ENCODE results near the gene ALAD.
"Not testable (repeated sequence)": the region's sequence is repeated elsewhere in the genome, so short reads cannot be mapped to it uniquely, and the experiment has no call there.

ALAD gene

DNA sequence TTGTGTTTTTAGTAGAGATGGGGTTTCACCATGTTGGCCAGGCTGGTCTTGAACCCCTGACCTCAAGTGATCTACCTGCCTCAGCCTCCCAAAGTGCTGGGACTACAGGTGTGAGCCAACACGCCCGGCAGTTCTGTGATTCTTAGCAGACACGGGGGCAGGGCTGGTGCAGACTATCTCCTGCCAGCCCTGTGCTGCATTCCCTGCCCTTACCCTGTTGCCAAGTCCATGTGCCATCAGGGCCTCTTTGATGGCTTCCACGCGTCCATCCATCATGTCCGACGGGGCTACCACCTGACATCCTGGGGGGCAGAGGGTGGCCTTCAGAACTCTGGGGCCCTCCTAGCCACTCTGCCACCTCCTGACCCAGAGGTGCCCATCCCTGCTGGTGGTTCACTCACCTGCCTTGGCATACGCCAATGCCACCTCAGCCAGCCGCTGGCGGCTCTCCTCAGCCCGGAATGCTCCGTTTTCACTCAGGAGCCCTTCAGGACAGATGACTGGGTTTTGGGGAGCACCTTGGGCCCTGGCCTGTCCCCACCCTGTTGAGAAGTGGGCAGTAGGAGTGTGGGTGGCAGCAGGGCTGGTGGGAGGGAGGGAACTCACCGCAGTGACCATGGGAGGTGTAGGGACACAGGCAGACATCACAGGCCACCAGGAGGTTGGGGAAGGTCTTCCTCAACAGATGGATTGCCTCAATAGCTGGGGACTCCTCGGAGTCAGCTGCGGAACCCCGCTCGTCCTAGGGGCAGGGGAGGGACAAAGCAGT is 10.7 kb downstream of the ALAD start:
- H3K4me3 ChIP-seq (ENCODE audit: control insufficient read depth, low read depth, low read length), result no peak overlapping the region
- no peak for DNase-seq (ENCODE audit: low read depth)
- TF ChIP-seq, protein P1, sequence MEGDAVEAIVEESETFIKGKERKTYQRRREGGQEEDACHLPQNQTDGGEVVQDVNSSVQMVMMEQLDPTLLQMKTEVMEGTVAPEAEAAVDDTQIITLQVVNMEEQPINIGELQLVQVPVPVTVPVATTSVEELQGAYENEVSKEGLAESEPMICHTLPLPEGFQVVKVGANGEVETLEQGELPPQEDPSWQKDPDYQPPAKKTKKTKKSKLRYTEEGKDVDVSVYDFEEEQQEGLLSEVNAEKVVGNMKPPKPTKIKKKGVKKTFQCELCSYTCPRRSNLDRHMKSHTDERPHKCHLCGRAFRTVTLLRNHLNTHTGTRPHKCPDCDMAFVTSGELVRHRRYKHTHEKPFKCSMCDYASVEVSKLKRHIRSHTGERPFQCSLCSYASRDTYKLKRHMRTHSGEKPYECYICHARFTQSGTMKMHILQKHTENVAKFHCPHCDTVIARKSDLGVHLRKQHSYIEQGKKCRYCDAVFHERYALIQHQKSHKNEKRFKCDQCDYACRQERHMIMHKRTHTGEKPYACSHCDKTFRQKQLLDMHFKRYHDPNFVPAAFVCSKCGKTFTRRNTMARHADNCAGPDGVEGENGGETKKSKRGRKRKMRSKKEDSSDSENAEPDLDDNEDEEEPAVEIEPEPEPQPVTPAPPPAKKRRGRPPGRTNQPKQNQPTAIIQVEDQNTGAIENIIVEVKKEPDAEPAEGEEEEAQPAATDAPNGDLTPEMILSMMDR (IDR thresholded peaks at IDR 0.05; ENCODE audit: control insufficient read depth, insufficient read depth, low read depth, low read length, missing control alignments), result no peak

DNA sequence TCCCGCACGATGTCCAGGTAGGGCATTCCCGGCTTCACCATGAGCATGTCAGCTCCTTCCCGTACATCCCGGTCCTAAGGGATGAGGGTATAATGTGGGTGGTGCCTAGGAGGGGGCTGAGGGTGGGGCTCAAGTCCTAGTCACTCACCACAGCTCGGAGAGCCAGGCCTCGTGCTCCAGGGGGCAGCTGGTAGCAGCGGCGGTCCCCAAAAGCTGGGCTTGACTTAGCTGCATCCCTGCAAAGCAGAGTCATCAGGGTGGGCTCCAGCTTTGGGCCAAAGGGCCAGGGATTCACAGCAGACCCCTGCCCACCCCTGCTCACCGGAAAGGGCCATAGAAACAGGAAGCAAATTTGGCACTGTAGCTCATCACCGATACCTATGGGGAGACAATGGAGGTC is 11.6 kb downstream of the ALAD start:
- TF ChIP-seq, protein P1 (IDR thresholded peaks at IDR 0.05; ENCODE audit: control insufficient read depth, insufficient read depth, low read depth, low read length, missing control alignments), result no peak
- no peak overlapping the region for H3K4me3 ChIP-seq (ENCODE audit: control insufficient read depth, low read depth, low read length)
- DNase-seq (ENCODE audit: low read depth), result no peak

DNA sequence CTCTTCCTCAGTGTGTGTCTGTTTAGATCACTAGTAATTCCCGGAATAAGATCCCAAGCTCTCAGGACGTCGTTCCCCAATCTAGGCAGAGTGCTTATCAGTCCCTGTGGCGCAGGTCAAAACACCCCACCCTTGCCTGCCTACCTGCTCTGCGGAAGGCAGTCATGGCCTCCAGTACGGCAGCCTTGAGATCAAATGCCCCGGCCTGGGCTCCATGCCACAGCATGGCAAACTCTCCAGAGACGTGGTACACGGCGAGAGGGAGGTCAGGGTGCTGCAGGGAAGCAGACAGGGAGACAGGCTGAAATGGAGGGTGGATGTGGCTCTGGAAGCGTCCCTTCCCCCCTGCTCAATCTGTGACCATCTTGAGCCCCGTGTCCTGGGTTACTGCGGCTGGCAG is 12.3 kb downstream of the ALAD start:
- H3K4me3 ChIP-seq (ENCODE audit: control insufficient read depth, low read depth, low read length), result no peak overlapping the region
- TF ChIP-seq, protein P1 (IDR thresholded peaks at IDR 0.05; ENCODE audit: control insufficient read depth, insufficient read depth, low read depth, low read length, missing control alignments), result no peak
- no peak for DNase-seq (ENCODE audit: low read depth)

DNA sequence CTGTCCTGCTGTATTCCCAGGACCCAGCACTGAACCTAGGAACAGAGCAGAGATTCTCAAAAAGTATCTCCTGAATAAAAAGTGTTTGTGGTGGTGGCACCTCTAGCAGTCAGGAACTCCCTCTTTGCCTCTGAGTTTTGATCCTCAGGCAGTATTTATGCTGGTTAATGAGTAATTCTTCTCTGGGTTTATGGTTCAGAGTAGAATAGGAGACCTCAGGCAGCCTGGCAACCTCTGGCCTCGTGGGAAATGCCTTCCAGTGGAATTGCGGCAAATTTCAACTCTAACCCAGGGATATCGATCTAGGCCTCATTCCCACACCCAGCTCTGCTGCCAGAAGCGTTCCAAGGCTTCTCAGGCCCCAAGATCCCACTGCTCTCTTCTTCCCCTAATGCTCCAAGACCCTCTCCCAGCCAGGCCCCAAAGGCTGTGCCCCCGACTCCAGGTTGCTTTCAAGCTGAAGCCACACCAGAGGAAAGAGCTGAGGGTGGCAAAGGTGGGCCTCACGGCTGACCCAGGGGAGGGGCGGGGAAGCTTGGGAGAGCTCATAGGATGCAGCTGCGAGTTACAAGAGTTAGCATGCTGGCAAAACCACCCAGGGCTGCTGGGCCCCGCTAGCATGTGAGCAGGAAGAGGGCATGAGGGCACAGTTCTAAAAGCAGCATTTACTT is 13.4 kb downstream of the ALAD start:
- no peak overlapping the region for H3K4me3 ChIP-seq (ENCODE audit: control insufficient read depth, low read depth, low read length)
- no peak for DNase-seq (ENCODE audit: low read depth)
- TF ChIP-seq, protein P1 (IDR thresholded peaks at IDR 0.05; ENCODE audit: control insufficient read depth, insufficient read depth, low read depth, low read length, missing control alignments), result no peak

DNA sequence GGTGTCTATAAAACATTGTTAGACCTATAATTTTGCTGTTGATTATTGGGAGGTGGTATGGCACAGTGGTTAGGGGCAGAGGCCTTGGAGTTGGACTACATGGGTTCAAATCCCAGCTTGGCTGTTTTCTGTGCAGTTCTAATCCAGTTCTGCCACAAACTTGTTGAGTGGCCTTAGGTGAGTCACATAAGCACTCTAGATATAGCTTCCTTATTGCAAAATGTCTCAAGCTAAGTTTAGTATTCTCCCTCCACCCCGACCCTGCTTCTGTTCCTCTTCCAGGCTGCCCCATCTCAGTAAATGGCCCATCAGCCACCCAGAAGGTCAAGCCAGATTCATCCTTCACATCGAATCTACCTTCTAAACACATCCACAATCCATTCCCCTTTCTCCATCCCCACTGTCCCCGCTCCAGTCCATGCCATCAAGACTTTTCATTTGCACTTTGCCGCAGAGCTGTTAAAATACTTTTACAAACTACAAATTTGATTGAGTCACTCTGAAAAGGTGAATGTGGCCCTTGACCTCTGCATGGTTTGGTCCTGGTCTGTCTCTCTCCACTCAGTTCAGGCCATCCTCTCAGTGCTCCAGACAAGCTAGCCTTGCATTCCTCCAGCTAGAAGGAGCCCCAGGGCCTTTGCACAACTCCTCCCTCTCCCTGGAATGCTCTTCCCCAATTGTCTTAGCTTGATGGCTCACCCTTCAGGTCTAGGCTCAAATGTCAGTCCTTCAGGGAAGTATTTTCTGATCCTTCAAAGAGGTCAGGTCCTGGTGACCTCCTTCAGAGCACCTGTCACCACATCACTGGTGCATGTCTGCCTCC is 14.3 kb downstream of the ALAD start:
- H3K4me3 ChIP-seq (ENCODE audit: control insufficient read depth, low read depth, low read length), result no peak overlapping the region
- TF ChIP-seq, protein P1 (IDR thresholded peaks at IDR 0.05; ENCODE audit: control insufficient read depth, insufficient read depth, low read depth, low read length, missing control alignments), result no peak
- no peak for DNase-seq (ENCODE audit: low read depth)

DNA sequence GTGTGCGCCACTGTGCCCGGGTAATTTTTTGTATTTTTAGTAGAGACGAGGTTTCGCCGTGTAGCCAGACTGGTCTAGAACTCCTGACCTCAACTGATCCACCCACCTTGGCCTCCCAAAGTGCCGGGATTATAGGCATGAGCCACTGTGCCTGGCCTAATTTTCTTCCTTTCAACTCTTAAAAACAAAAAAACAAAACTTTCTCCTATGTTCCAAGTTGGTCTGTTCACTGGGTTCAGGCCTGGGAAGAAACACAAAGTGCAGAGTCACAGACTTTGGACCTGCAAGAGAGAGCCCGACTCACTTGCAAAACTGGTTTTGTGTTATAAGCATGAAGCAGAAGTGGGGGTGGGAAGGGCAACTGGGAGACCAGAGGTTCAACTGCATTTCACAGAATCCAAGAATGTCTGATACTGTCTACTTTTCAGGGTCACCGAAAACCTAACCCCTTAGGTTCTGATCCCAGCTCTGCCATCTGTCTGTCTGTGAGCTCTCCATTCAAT is 19.1 kb downstream of the ALAD start:
- H3K4me3 ChIP-seq (ENCODE audit: control insufficient read depth, low read depth, low read length), result no peak overlapping the region
- TF ChIP-seq, protein P1 (IDR thresholded peaks at IDR 0.05; ENCODE audit: control insufficient read depth, insufficient read depth, low read depth, low read length, missing control alignments), result no peak
- DNase-seq (ENCODE audit: low read depth), result no peak

DNA sequence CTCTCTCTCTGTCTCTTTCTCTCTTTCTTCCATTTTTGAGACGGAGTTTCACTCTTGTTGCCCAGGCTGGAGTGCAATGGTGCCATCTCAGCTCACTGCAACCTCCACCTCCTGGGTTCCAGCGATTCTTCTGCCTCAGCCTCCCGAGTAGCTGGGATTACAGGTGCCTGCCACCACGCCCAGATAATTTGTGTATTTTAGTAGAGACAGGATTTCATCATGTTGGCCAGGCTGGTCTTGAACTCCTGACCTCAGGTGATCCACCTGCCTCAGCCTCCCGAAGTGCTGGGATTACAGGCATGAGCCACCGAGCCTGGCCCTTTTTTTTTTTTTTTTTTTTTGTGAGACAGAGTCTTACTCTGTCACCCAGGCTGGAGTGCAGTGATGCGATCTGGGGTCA is 19.6 kb downstream of the ALAD start:
- DNase-seq (ENCODE audit: low read depth); H3K4me3 ChIP-seq (ENCODE audit: control insufficient read depth, low read depth, low read length): not testable (repeated sequence)

Measured in AG09309 (cell line).